ENCODE measurements around the gene MRPL1. TPM values are rescaled to one million over a fixed set of nuclear protein-coding genes. Genes with fewer than 3 reads are reported as not detected.

The MRPL1 gene
- total RNA-seq, 1 experiment from 2014 or later: 25.7 TPM

- Mint-ChIP-seq H3K27me3 (ENCODE audit: low read depth) (no peaks in the 10 kb centered on the region), H3K4me1 (peaks cover 34% of the 10 kb centered on the region), H3K9me3 (peaks cover 19% of the 10 kb centered on the region), H3K27ac (no peak overlapping the region), H3K36me3 (peaks cover 6% of the 10 kb centered on the region), H3K4me3 (no peak overlapping the region)
- TF ChIP-seq ZNF671 (CRISPR knock-in tag; IDR thresholded peaks at IDR 0.05): no peak
- 0 out of 2 replicates have a peak, but pooled peaks have one; percentile 25 for TF ChIP-seq NFYB (CRISPR knock-in tag; conservative IDR thresholded peaks at IDR 0.05; ENCODE audit: low read depth)
- peak; percentile 66; the same call in 1 of the 2 replicates for TF ChIP-seq USF2 (CRISPR knock-in tag; IDR thresholded peaks at IDR 0.05)
- POLR2A ChIA-PET: no interaction called here
- ATAC-seq (no peak), DNase-seq (ENCODE audit: low spot score) (no peak)
- CTCF ChIA-PET: no interaction called here
These were observed 127.3 kb downstream of the MRPL1 start for GRCh38 chr4:77989968-77990367.

GRCh38 chr4:77990456-77990855, 127.8 kb downstream of the MRPL1 start:
- peaks cover 39% of the 10 kb centered on the region for H3K4me1 Mint-ChIP-seq
- H3K27me3 Mint-ChIP-seq (ENCODE audit: low read depth): no peaks in the 10 kb centered on the region
- ChIA-PET CTCF (no interaction called here), POLR2A (no interaction called here)
- H3K27ac Mint-ChIP-seq: no peak overlapping the region
- H3K9me3 Mint-ChIP-seq: peaks cover 14% of the 10 kb centered on the region
- no peak for ATAC-seq
- H3K36me3 Mint-ChIP-seq: peaks cover 2% of the 10 kb centered on the region; the same call in 1 of the 2 replicates
- DNase-seq (ENCODE audit: low spot score): no peak
- no peak for TF ChIP-seq ZNF317 (CRISPR knock-in tag; IDR thresholded peaks at IDR 0.05; ENCODE audit: borderline replicate concordance, low read depth)
- no peak for TF ChIP-seq AR (CRISPR knock-in tag; IDR thresholded peaks at IDR 0.05)
- TF ChIP-seq ATF2 (CRISPR knock-in tag; IDR thresholded peaks at IDR 0.05; ENCODE audit: borderline replicate concordance, low read depth): no peak
- TF ChIP-seq E2F1 (CRISPR knock-in tag; IDR thresholded peaks at IDR 0.05): no peak
- no peak for TF ChIP-seq KAT7 (CRISPR knock-in tag; IDR thresholded peaks at IDR 0.05; ENCODE audit: borderline replicate concordance)
- no peak for TF ChIP-seq IRF1 (CRISPR knock-in tag; IDR thresholded peaks at IDR 0.05)
- TF ChIP-seq ZNF671 (CRISPR knock-in tag; IDR thresholded peaks at IDR 0.05): no peak
- TF ChIP-seq TCF7 (CRISPR knock-in tag; IDR thresholded peaks at IDR 0.05; ENCODE audit: low read depth): no peak
- no peak for TF ChIP-seq ZNF532 (CRISPR knock-in tag; IDR thresholded peaks at IDR 0.05; ENCODE audit: borderline replicate concordance)
- no peak for TF ChIP-seq ZBTB43 (CRISPR knock-in tag; IDR thresholded peaks at IDR 0.05)
- TF ChIP-seq E2F5 (CRISPR knock-in tag; IDR thresholded peaks at IDR 0.05): no peak
- TF ChIP-seq MYBL2 (CRISPR knock-in tag; IDR thresholded peaks at IDR 0.05): no peak
- no peak for TF ChIP-seq JUN (CRISPR knock-in tag; IDR thresholded peaks at IDR 0.05)
- no peak for TF ChIP-seq RORB (CRISPR knock-in tag; IDR thresholded peaks at IDR 0.05)
- no peak for TF ChIP-seq TEAD1 (CRISPR knock-in tag; IDR thresholded peaks at IDR 0.05)
- no peak for TF ChIP-seq ERG (CRISPR knock-in tag; IDR thresholded peaks at IDR 0.05)
- H3K4me3 Mint-ChIP-seq: no peak overlapping the region
